Sigmoid colon (tissue), 4 donors: ENCODE data around the gene NEAT1.

ENCODE experiments used
- CTCF ChIP-seq, 4 experiments: fragments of 450-650 bp in 3 of 4; fragments of 200-600 bp in 1 of 4; IDR thresholded peaks; one replicate each; pipeline ENCODE4 v1.5.1; 2016 to 2019; ENCODE audit warnings: antibody characterized with exemption in 4 of 4, mild to moderate bottlenecking in 3 of 4, moderate library complexity in 2 of 4
- EP300 ChIP-seq, 4 donors: sonication (generic); formaldehyde crosslinking; IDR thresholded peaks; one replicate each; pipeline ENCODE4 v1.6.1; 2017; ENCODE audit warnings: antibody characterized with exemption in 4 of 4
- POLR2A ChIP-seq, 2 donors: fragments of 450-650 bp; IDR thresholded peaks; one replicate each; pipeline ENCODE4 v1.6.1; 2016; ENCODE audit warnings: antibody characterized with exemption in 2 of 2, mild to moderate bottlenecking in 2 of 2, moderate library complexity in 2 of 2

DNA sequence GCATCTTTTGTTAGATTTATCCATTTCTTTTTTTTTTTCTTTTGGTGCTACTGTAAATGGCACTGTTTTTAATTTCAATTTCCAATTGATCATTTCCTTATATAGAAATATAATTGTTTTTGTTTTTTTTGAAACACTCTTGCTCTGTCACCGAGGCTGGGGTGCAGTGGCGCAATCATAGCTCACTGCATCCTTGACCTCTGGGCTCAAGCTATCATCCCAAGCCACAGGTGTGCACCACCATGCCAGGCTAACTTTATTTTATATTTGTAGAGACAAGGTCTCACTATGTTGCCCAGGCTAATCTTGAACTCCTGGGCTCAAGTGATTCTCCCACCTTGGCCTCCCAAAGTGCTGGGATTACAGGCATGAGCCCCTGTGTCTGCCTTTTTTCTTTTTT lies 19.8 kb upstream of the NEAT1 start:
- no peak for TF ChIP-seq CTCF (IDR thresholded peaks at IDR 0.05)
- TF ChIP-seq POLR2A (IDR thresholded peaks at IDR 0.05) = no peak
- TF ChIP-seq EP300 (IDR thresholded peaks at IDR 0.05) = no peak
